GM12873 (cell line): Measurements from ENCODE around the gene C22orf42.

Experiments
- CTCF ChIP-seq: IDR thresholded peaks from 2 replicates; pipeline ENCODE4 v1.5.1; 2012; ENCODE audit warnings: low read depth, mild to moderate bottlenecking, moderate library complexity, low read length, control low read depth; ENCODE audit not compliant: insufficient read depth; ENCODE audit errors: missing control alignments

The C22orf42 gene

GRCh38 chr22:32164075-32164860 lies 5.2 kb upstream of the C22orf42 start:
- TF ChIP-seq CTCF: no peak

GRCh38 chr22:32144496-32145274 lies 14.4 kb downstream of the C22orf42 start:
- no peak for TF ChIP-seq CTCF

- no peak for TF ChIP-seq CTCF
These were observed 16.5 kb downstream of the C22orf42 start for GRCh38 chr22:32142600-32142999.

GRCh38 chr22:32140688-32141087 lies 18.4 kb downstream of the C22orf42 start:
- peak; percentile 57 for TF ChIP-seq CTCF

GRCh38 chr22:32132783-32133182 lies 26.3 kb downstream of the C22orf42 start:
- TF ChIP-seq CTCF: no peak

- no peak for TF ChIP-seq CTCF
These were observed 27.0 kb downstream of the C22orf42 start for GRCh38 chr22:32132126-32132525.

- no peak for TF ChIP-seq CTCF
These were observed 28.6 kb downstream of the C22orf42 start for GRCh38 chr22:32130464-32130863.
